Chondrocyte (in vitro differentiated cells): ENCODE results near the gene NEK1. TPM values are rescaled to one million over a fixed set of nuclear protein-coding genes. Genes with fewer than 3 reads are reported as not detected.

Experiments used
- DNase-seq: peaks from one replicate; pipeline ENCODE4 v3.0.0; 2021; ENCODE audit warnings: mixed read lengths, low spot score
- H3K27ac Mint-ChIP-seq: one replicate; pipeline ENCODE4 v1.8.0; 2021; ENCODE audit warnings: mild to moderate bottlenecking, moderate library complexity, mixed read lengths; ENCODE audit not compliant: unreplicated experiment
- H3K27me3 Mint-ChIP-seq: 2 replicates; pipeline ENCODE4 v1.8.0; 2021; ENCODE audit warnings: low read depth, mixed read lengths
- H3K36me3 Mint-ChIP-seq: 2 replicates; pipeline ENCODE4 v1.8.0; 2021; ENCODE audit warnings: low read depth, mixed read lengths
- H3K4me1 Mint-ChIP-seq: 2 replicates; pipeline ENCODE4 v1.8.0; 2021; ENCODE audit warnings: low read depth, mild to moderate bottlenecking, mixed read lengths
- H3K4me3 Mint-ChIP-seq: one replicate; pipeline ENCODE4 v1.8.0; 2021; ENCODE audit warnings: mild to moderate bottlenecking, moderate library complexity, mixed read lengths; ENCODE audit not compliant: unreplicated experiment
- H3K9me3 Mint-ChIP-seq: 2 replicates; pipeline ENCODE4 v1.8.0; 2021; ENCODE audit warnings: low read depth, mixed read lengths
- CTCF ChIP-seq: fragments of 200-600 bp; sonication (generic); IDR thresholded peaks from 2 replicates; pipeline ENCODE4 v1.5.0; 2021; ENCODE audit warnings: antibody characterized with exemption, mild to moderate bottlenecking, moderate library complexity
- long read RNA-seq: library from polyadenylated mRNA; stranded (forward); transcript quantifications from one replicate; pipeline ENCODE4 v2.0.0, GENCODE V29; 2021
- total RNA-seq: library from RNA; stranded (reverse); gene quantifications from 3 replicates; pipeline ENCODE4 v1.2.1, GENCODE V29; 2021

The NEK1 gene
- 13.7 to 20.7 TPM (median 14.6 TPM) in 3 replicates for total RNA-seq
- long read RNA-seq, full-length matches to known transcripts = 2 of 17 reads
- long read RNA-seq, partial matches to known transcripts = 5 of 17 reads
- long read RNA-seq, other reads (novel, unspliced or antisense) = 10 of 17 reads

- Mint-ChIP-seq H3K4me1 (peaks cover 31% of the 10 kb centered on the region), H3K27ac (peak within 1 kb of the TSS; percentile 99), H3K4me3 (peak within 1 kb of the TSS; percentile 97), H3K27me3 (no peaks in the 10 kb centered on the region), H3K9me3 (no peaks in the 10 kb centered on the region), H3K36me3 (no peaks in the 10 kb centered on the region)
- peak; percentile 88 for DNase-seq
- TF ChIP-seq CTCF = no peak
Measured at GRCh38 chr4:169611991-169612870, at the start of gene NEK1. Gene NEK1 (minus strand): TSS chr4:169612583. CDS start chr4:169602630, 9,953 bp downstream.

- no peak for TF ChIP-seq CTCF
- Mint-ChIP-seq H3K27me3 (no peaks in the 10 kb centered on the region), H3K9me3 (peaks cover 3% of the 10 kb centered on the region), H3K4me3 (no peak overlapping the region), H3K27ac (peak overlapping the region; percentile 99), H3K36me3 (peaks cover 3% of the 10 kb centered on the region), H3K4me1 (peaks cover 47% of the 10 kb centered on the region)
- no peak for DNase-seq
Measured at GRCh38 chr4:169661761-169662160, 49.4 kb upstream of the NEK1 start.

- Mint-ChIP-seq H3K36me3 (no peaks in the 10 kb centered on the region), H3K4me1 (peaks cover 47% of the 10 kb centered on the region), H3K27ac (peak overlapping the region; percentile 99), H3K9me3 (no peaks in the 10 kb centered on the region), H3K27me3 (no peaks in the 10 kb centered on the region), H3K4me3 (peak overlapping the region; percentile 53)
- TF ChIP-seq CTCF = no peak
- DNase-seq = no peak
Measured at GRCh38 chr4:169660929-169661328, 48.5 kb upstream of the NEK1 start.

GRCh38 chr4:169659716-169660670, 47.6 kb upstream of the NEK1 start:
- no peaks in the 10 kb centered on the region for H3K36me3 Mint-ChIP-seq
- no peak for DNase-seq
- H3K9me3 Mint-ChIP-seq = no peaks in the 10 kb centered on the region
- peaks cover 41% of the 10 kb centered on the region for H3K4me1 Mint-ChIP-seq
- H3K4me3 Mint-ChIP-seq = peak overlapping the region; percentile 77
- H3K27me3 Mint-ChIP-seq = no peaks in the 10 kb centered on the region
- peak overlapping the region; percentile 99 for H3K27ac Mint-ChIP-seq
- TF ChIP-seq CTCF = no peak
